Endothelial cell of umbilical vein (primary cell): ENCODE data around the gene AMN. TPM values are rescaled to one million over a fixed set of nuclear protein-coding genes. Genes with fewer than 3 reads are reported as not detected.
A peak's percentile ranks its signal among the peaks of the same experiment; 100 is the strongest.

Source experiments
- BruUV-seq: library from RNA; stranded (reverse); fragments of 400-500 nt; replicated peaks from 2 replicates; lab custom pipeline; 2021; lab: Mats Ljungman, UMichigan
- CTCF ChIA-PET: fragments of 300-600, 350-600 bp; sonication (Branson Sonifier 250); formaldehyde crosslinking; loops from one replicate; lab custom pipeline; 2021; ENCODE audit warnings: antibody characterized with exemption, inconsistent platforms; lab: Charles Lee
- POLR2A ChIA-PET: fragments of 300-600, 350-600 bp; sonication (Branson Sonifier 250); formaldehyde crosslinking; loops from one replicate; lab custom pipeline; 2021; ENCODE audit warnings: antibody characterized with exemption, inconsistent platforms; lab: Charles Lee
- DNase-seq: peaks from one replicate; pipeline ENCODE4 v3.0.0-alpha.2; 2011; ENCODE audit warnings: low read depth, low spot score
- FAIRE-seq: peaks from 2 replicates; lab custom pipeline; 2011; peaks lifted over from hg19 to GRCh38; lab: Jason Lieb, UNC
- H2AFZ ChIP-seq: 2 replicates; pipeline ENCODE4 v1.6.0; 2012; ENCODE audit warnings: low read depth, low read length, control low read depth, inconsistent platforms
- H3K27ac ChIP-seq: 2 replicates; pipeline ENCODE4 v1.5.1; 2011; ENCODE audit warnings: low read depth, mild to moderate bottlenecking, control low read depth, low read length, moderate library complexity; ENCODE audit not compliant: insufficient read depth
- H3K27me3 ChIP-seq, 2 experiments: 2 replicates each; pipeline versions ENCODE4 v1.6.0 to v1.6.1; 2011; ENCODE audit warnings: low read length in 2 of 2, mixed read lengths in 1 of 2; ENCODE audit not compliant: control insufficient read depth in 2 of 2, insufficient read depth in 2 of 2
- H3K36me3 ChIP-seq, 2 experiments: 2 replicates in 1 of 2; 3 replicates in 1 of 2; pipeline ENCODE4 v1.5.1; 2011; ENCODE audit warnings: low read length in 2 of 2, mild to moderate bottlenecking in 1 of 2, moderate library complexity in 1 of 2; ENCODE audit not compliant: control insufficient read depth in 2 of 2, insufficient read depth in 2 of 2; ENCODE audit errors: extremely low read depth in 1 of 2
- H3K4me1 ChIP-seq: 3 replicates; pipeline ENCODE4 v1.5.1; 2011; ENCODE audit warnings: mild to moderate bottlenecking, low read length; ENCODE audit not compliant: control insufficient read depth, insufficient read depth; ENCODE audit errors: extremely low read depth
- H3K4me2 ChIP-seq: 2 replicates; pipeline ENCODE4 v1.6.1; 2011; ENCODE audit warnings: low read length, control low read depth, mixed read lengths; ENCODE audit not compliant: insufficient read depth
- H3K4me3 ChIP-seq, 3 experiments: fragments of 200-600 bp in 1 of 3; sonication (generic), shearing (Covaris generic) in 1 of 3; replicated peaks in 1 of 3; 2 replicates each; pipeline ENCODE4 v1.5.1; 2011 to 2016; ENCODE audit warnings: control low read depth in 3 of 3, low read length in 3 of 3, mild to moderate bottlenecking in 2 of 3, inconsistent platforms in 1 of 3, low read depth in 1 of 3, moderate library complexity in 1 of 3; ENCODE audit not compliant: insufficient read depth in 1 of 3
- H3K79me2 ChIP-seq: 2 replicates; pipeline ENCODE4 v1.6.0; 2012; ENCODE audit warnings: low read length, inconsistent platforms; ENCODE audit not compliant: control insufficient read depth, insufficient read depth
- H3K9ac ChIP-seq: replicated peaks from 2 replicates; pipeline ENCODE3; 2011; ENCODE audit warnings: low read length, control low read depth; ENCODE audit not compliant: insufficient read depth; ENCODE audit errors: extremely low read depth
- H3K9me1 ChIP-seq: replicated peaks from 3 replicates; pipeline ENCODE4 v1.6.0; 2011; ENCODE audit warnings: mild to moderate bottlenecking, low read length; ENCODE audit not compliant: control insufficient read depth, insufficient read depth; ENCODE audit errors: extremely low read depth
- H3K9me3 ChIP-seq: replicated peaks from 2 replicates; pipeline ENCODE4 v1.5.1; 2012; ENCODE audit warnings: low read length, inconsistent platforms; ENCODE audit not compliant: control insufficient read depth, insufficient read depth
- H4K20me1 ChIP-seq: replicated peaks from 2 replicates; pipeline ENCODE3; 2011; ENCODE audit warnings: mild to moderate bottlenecking, low read length; ENCODE audit not compliant: control insufficient read depth, insufficient read depth; ENCODE audit errors: extremely low read depth
- CTCF ChIP-seq, 2 donors: IDR thresholded peaks; 1 replicate in 1 of 2; 2 replicates in 1 of 2; pipeline ENCODE4 v1.5.1; 2011; ENCODE audit warnings: low read length in 2 of 2, mild to moderate bottlenecking in 2 of 2, moderate library complexity in 2 of 2, control low read depth in 1 of 2, inconsistent platforms in 1 of 2, low read depth in 1 of 2; ENCODE audit not compliant: insufficient read depth in 1 of 2; ENCODE audit errors: extremely low read depth in 1 of 2
- EZH2 ChIP-seq: IDR thresholded peaks from 2 replicates; pipeline ENCODE4 v1.6.1; 2012; ENCODE audit warnings: borderline replicate concordance, low read depth, mild to moderate bottlenecking, moderate library complexity, low read length, inconsistent platforms; ENCODE audit not compliant: severe bottlenecking
- FOS ChIP-seq: IDR thresholded peaks from 2 replicates; pipeline ENCODE4 v1.6.1; 2011; ENCODE audit warnings: mild to moderate bottlenecking, low read length, moderate library complexity, borderline replicate concordance; ENCODE audit not compliant: insufficient read depth
- GATA2 ChIP-seq: IDR thresholded peaks from 2 replicates; pipeline ENCODE4 v1.7.0; 2011; ENCODE audit warnings: low read depth, mild to moderate bottlenecking, moderate library complexity, mixed read lengths, low read length; ENCODE audit not compliant: insufficient read length, insufficient read depth
- JUN ChIP-seq: IDR thresholded peaks from 2 replicates; pipeline ENCODE4 v1.6.1; 2011; ENCODE audit warnings: borderline replicate concordance, low read depth; ENCODE audit not compliant: insufficient read length, insufficient read depth
- MAX ChIP-seq: IDR thresholded peaks from 2 replicates; pipeline ENCODE4 v1.6.1; 2011; ENCODE audit not compliant: insufficient read depth, insufficient read length
- MYC ChIP-seq: IDR thresholded peaks from one replicate; pipeline ENCODE4 v1.6.1; 2011; ENCODE audit warnings: mild to moderate bottlenecking, low read depth, low read length
- POLR2A ChIP-seq: IDR thresholded peaks from 2 replicates; pipeline ENCODE4 v1.6.1; 2012; ENCODE audit warnings: low read depth, mild to moderate bottlenecking, control low read depth, low read length
- POLR2AphosphoS5 ChIP-seq: IDR thresholded peaks from 2 replicates; pipeline ENCODE4 v1.6.1; 2012; ENCODE audit warnings: low read depth, mild to moderate bottlenecking, control low read depth, low read length, moderate library complexity; ENCODE audit not compliant: insufficient read depth
- dilution Hi-C: fragments of 300-500 bp; cut with MboI; formaldehyde crosslinking; loops from one replicate; pipeline ENCODE4 v1.15.0; 2019; ENCODE audit warnings: low sequenced_read_pairs; ENCODE audit not compliant: extremely low pct_ligation_motif_present
- intact Hi-C: fragments of 100-400 bp; cut with micrococcal nuclease; formaldehyde crosslinking; loops from one replicate; pipeline ENCODE4 v1.10.0; 2022
- polyA plus RNA-seq, 4 experiments: library from polyadenylated mRNA; depleted of rRNA in 3 of 4; stranded (reverse) in 3 of 4; unstranded in 1 of 4; fragments of >200 nt; gene quantifications; 2 replicates each; pipeline versions ENCODE4 v1.2.1 to v1.2.3, GENCODE V29; 2011 to 2012; ENCODE audit warnings: missing spikeins in 1 of 4
- total RNA-seq: library from RNA; stranded (reverse); gene quantifications from 2 replicates; pipeline ENCODE4 v1.2.3, GENCODE V29; 2021

The AMN gene
- total and polyA plus RNA-seq, 2 donors (not counting 3 experiments of a cell fraction or from before 2014, with no cell fraction given): 0.03 TPM; not detected in 1

DNA sequence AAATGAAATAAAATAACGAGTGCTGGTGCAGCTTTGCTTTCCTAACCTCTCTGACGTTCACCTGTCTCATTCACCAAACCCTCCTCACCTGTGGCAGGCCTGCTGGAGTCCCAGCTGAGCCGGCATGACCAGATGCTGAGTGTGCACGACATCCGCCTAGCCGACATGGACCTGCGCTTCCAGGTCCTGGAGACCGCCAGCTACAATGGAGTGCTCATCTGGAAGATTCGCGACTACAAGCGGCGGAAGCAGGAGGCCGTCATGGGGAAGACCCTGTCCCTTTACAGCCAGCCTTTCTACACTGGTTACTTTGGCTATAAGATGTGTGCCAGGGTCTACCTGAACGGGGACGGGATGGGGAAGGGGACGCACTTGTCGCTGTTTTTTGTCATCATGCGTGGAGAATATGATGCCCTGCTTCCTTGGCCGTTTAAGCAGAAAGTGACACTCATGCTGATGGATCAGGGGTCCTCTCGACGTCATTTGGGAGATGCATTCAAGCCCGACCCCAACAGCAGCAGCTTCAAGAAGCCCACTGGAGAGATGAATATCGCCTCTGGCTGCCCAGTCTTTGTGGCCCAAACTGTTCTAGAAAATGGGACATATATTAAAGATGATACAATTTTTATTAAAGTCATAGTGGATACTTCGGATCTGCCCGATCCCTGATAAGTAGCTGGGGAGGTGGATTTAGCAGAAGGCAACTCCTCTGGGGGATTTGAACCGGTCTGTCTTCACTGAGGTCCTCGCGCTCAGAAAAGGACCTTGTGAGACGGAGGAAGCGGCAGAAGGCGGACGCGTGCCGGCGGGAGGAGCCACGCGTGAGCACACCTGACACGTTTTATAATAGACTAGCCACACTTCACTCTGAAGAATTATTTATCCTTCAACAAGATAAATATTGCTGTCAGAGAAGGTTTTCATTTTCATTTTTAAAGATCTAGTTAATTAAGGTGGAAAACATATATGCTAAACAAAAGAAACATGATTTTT lies 17.1 kb upstream of the AMN start:
- Histone ChIP-seq H3K9me1 (no peaks in the 10 kb centered on the region), H3K4me1 (no peaks in the 10 kb centered on the region), H2AFZ (no peak overlapping the region), H3K79me2 (no peaks in the 10 kb centered on the region), H3K4me2 (no peak overlapping the region), H3K9ac (no peak overlapping the region), H3K27me3 (no peaks in the 10 kb centered on the region), H3K4me3 (no peak overlapping the region), H3K9me3 (no peaks in the 10 kb centered on the region), H4K20me1 (no peaks in the 10 kb centered on the region), H3K27ac (no peak overlapping the region), H3K36me3 (peaks cover 0 to 15% of the 10 kb centered on the region in 2 experiments)
- FAIRE-seq (no peak), DNase-seq (no peak)
- POLR2A ChIA-PET: no interaction called here
- CTCF ChIA-PET: no interaction called here
- BruUV-seq: TSS peak; percentile 15
- no peak for TF ChIP-seq JUN
- no peak for TF ChIP-seq CTCF (IDR thresholded peaks at IDR 0.05; ENCODE audit: extremely low read depth in 1 of 2, insufficient read depth in 1 of 2, low read depth in 1 of 2, low read length in 2 of 2)
- no peak for TF ChIP-seq EZH2
- TF ChIP-seq POLR2A: no peak
- TF ChIP-seq MAX: no peak
- TF ChIP-seq MYC: no peak
- no peak for TF ChIP-seq POLR2AphosphoS5
- no peak for TF ChIP-seq GATA2
- TF ChIP-seq FOS: no peak
- intact Hi-C loops: no loop called here
- dilution Hi-C loops: no loop called here
